ENCODE data around the gene PAK5.

- TF ChIP-seq CTCF (IDR thresholded peaks at IDR 0.05) (no peak), POLR2A (IDR thresholded peaks at IDR 0.05) (no peak)
Measured at GRCh38 chr20:9742821-9743220, 96.1 kb downstream of the PAK5 start.
